K562 (cell line): ENCODE results near the gene MOSPD3. TPM values are rescaled to one million over a fixed set of nuclear protein-coding genes. Genes with fewer than 3 reads are reported as not detected.

Experiments used
- NFIX ChIP-seq: fragments of 250-450 bp; sonication (Bioruptor Pico); IDR thresholded peaks from 2 replicates; pipeline ENCODE4 v1.4.0; 2020; ENCODE audit warnings: low read depth, mild to moderate bottlenecking, moderate library complexity
- polyA plus RNA-seq, 8 experiments: library from polyadenylated mRNA; depleted of rRNA in 4 of 8; stranded (reverse) in 5 of 8; unstranded in 3 of 8; fragments of >200 nt; fragmentation: Nextera tagmentation in 2 of 8; fragmentation: Illumina TruSeq in 1 of 8; extraction: Ambion mirVana in 2 of 8; extraction: Trizol in 1 of 8; gene quantifications; 2 replicates each; pipeline versions ENCODE4 v1.2.1 to v1.2.3, GENCODE V29; 2011 to 2014; ENCODE audit warnings: inconsistent platforms in 1 of 8, missing spikeins in 1 of 8
- total RNA-seq, 7 experiments: library from RNA; depleted of rRNA in 6 of 7; stranded (reverse); fragments of >200 nt in 6 of 7; fragmentation: Illumina TruSeq in 2 of 7; extraction: Trizol in 2 of 7; gene quantifications; 2 replicates each; pipeline versions ENCODE4 v1.2.1 to v1.2.3, GENCODE V29; 2011 to 2021; ENCODE audit warnings: low replicate concordance in 1 of 7
- TF ChIP-seq, protein P1 (sequence below): fragments of 450-650 bp; IDR thresholded peaks from 2 replicates; pipeline ENCODE4 v1.6.1; 2016; ENCODE audit warnings: mild to moderate bottlenecking, moderate library complexity

The MOSPD3 gene
- total and polyA plus RNA-seq, 9 of the 15 experiments (the other 6 are each of a cell fraction or from before 2014, with no cell fraction given) = 1.4 to 32.1 (median 7.3) TPM

DNA sequence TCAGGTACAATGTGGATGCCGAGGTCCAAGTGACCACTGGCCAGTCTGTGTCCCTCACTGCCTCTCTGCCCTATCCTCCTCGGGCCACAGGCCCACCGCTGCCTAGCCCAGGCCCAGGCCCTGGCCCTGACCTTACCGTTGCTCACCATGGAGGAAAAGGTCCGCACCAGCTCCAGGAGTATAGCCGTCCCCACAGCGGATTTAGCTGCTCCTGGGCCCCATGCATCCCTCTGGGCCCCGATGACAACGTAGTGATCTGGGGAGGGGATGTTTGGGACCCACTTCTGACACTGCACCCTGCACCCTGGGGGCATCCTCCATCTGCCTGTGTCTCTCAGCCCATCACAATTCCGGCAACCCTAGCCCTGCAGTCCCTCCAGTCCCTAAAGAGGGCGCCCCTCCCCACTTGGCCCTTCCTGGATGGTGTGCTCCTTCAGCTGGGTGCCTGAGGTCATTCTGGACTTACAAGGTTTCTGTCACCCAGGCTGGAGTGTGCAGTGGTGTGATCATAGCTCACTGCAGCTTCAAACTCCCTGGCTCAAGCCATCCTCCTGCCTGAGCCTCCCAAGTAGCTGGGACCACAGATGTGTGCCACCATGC is 16.9 kb downstream of the MOSPD3 start (continued):
- TF ChIP-seq, protein P1, sequence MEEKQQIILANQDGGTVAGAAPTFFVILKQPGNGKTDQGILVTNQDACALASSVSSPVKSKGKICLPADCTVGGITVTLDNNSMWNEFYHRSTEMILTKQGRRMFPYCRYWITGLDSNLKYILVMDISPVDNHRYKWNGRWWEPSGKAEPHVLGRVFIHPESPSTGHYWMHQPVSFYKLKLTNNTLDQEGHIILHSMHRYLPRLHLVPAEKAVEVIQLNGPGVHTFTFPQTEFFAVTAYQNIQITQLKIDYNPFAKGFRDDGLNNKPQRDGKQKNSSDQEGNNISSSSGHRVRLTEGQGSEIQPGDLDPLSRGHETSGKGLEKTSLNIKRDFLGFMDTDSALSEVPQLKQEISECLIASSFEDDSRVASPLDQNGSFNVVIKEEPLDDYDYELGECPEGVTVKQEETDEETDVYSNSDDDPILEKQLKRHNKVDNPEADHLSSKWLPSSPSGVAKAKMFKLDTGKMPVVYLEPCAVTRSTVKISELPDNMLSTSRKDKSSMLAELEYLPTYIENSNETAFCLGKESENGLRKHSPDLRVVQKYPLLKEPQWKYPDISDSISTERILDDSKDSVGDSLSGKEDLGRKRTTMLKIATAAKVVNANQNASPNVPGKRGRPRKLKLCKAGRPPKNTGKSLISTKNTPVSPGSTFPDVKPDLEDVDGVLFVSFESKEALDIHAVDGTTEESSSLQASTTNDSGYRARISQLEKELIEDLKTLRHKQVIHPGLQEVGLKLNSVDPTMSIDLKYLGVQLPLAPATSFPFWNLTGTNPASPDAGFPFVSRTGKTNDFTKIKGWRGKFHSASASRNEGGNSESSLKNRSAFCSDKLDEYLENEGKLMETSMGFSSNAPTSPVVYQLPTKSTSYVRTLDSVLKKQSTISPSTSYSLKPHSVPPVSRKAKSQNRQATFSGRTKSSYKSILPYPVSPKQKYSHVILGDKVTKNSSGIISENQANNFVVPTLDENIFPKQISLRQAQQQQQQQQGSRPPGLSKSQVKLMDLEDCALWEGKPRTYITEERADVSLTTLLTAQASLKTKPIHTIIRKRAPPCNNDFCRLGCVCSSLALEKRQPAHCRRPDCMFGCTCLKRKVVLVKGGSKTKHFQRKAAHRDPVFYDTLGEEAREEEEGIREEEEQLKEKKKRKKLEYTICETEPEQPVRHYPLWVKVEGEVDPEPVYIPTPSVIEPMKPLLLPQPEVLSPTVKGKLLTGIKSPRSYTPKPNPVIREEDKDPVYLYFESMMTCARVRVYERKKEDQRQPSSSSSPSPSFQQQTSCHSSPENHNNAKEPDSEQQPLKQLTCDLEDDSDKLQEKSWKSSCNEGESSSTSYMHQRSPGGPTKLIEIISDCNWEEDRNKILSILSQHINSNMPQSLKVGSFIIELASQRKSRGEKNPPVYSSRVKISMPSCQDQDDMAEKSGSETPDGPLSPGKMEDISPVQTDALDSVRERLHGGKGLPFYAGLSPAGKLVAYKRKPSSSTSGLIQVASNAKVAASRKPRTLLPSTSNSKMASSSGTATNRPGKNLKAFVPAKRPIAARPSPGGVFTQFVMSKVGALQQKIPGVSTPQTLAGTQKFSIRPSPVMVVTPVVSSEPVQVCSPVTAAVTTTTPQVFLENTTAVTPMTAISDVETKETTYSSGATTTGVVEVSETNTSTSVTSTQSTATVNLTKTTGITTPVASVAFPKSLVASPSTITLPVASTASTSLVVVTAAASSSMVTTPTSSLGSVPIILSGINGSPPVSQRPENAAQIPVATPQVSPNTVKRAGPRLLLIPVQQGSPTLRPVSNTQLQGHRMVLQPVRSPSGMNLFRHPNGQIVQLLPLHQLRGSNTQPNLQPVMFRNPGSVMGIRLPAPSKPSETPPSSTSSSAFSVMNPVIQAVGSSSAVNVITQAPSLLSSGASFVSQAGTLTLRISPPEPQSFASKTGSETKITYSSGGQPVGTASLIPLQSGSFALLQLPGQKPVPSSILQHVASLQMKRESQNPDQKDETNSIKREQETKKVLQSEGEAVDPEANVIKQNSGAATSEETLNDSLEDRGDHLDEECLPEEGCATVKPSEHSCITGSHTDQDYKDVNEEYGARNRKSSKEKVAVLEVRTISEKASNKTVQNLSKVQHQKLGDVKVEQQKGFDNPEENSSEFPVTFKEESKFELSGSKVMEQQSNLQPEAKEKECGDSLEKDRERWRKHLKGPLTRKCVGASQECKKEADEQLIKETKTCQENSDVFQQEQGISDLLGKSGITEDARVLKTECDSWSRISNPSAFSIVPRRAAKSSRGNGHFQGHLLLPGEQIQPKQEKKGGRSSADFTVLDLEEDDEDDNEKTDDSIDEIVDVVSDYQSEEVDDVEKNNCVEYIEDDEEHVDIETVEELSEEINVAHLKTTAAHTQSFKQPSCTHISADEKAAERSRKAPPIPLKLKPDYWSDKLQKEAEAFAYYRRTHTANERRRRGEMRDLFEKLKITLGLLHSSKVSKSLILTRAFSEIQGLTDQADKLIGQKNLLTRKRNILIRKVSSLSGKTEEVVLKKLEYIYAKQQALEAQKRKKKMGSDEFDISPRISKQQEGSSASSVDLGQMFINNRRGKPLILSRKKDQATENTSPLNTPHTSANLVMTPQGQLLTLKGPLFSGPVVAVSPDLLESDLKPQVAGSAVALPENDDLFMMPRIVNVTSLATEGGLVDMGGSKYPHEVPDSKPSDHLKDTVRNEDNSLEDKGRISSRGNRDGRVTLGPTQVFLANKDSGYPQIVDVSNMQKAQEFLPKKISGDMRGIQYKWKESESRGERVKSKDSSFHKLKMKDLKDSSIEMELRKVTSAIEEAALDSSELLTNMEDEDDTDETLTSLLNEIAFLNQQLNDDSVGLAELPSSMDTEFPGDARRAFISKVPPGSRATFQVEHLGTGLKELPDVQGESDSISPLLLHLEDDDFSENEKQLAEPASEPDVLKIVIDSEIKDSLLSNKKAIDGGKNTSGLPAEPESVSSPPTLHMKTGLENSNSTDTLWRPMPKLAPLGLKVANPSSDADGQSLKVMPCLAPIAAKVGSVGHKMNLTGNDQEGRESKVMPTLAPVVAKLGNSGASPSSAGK = no peak
- TF ChIP-seq NFIX (CRISPR knock-in tag) = no peak
